HCT116 (cell line): ENCODE results near the gene DPYSL5. TPM values are rescaled to one million over a fixed set of nuclear protein-coding genes. Genes with fewer than 3 reads are reported as not detected.

Experiments
- ATAC-seq: fragments of 200-7000 bp; cut with Tn5 transposase; 2 replicates; pipeline ENCODE4 v1.9.1; 2020; ENCODE audit warnings: mild to moderate bottlenecking, moderate library complexity
- BruUV-seq: library from RNA; stranded (reverse); fragments of 400-500 nt; replicated peaks from 2 replicates; lab custom pipeline; 2021; lab: Mats Ljungman, UMichigan
- CTCF ChIA-PET: fragments of 300-600 bp; sonication (Branson Sonifier 250); formaldehyde crosslinking; loops from one replicate; lab custom pipeline; 2021; ENCODE audit warnings: antibody characterized with exemption; lab: Charles Lee
- POLR2A ChIA-PET: fragments of 300-600, 350-600 bp; sonication (Branson Sonifier 250); formaldehyde crosslinking; loops from one replicate; lab custom pipeline; 2021; ENCODE audit warnings: antibody characterized with exemption; lab: Charles Lee
- RAD21 ChIA-PET, 2 experiments: fragments of 300-600 bp; sonication (Branson Sonifier 250); formaldehyde crosslinking; loops; one replicate each; lab custom pipeline; 2023; ENCODE audit warnings: low total read pairs in 2 of 2; ENCODE audit not compliant: uncharacterized antibody in 2 of 2, unreplicated experiment in 2 of 2, low non-redundant PET in 1 of 2; lab: Charles Lee
- DNase-seq: peaks from one replicate; pipeline ENCODE4 v3.0.0-alpha.2; 2010; ENCODE audit warnings: low read depth, low spot score
- H2AFZ ChIP-seq: fragments of 200-600 bp; shearing (Covaris generic), sonication (generic); 2 replicates; pipeline ENCODE4 v1.6.1; 2017; ENCODE audit warnings: low read depth, mixed run types, mixed read lengths, antibody characterized with exemption, low read length; ENCODE audit not compliant: poor library complexity, severe bottlenecking
- H3K27ac ChIP-seq: 2 replicates; pipeline ENCODE4 v1.5.1; 2012; ENCODE audit warnings: low read depth, low read length
- H3K27me3 ChIP-seq: fragments of 200-600 bp; sonication (generic); 2 replicates; pipeline ENCODE4 v1.6.1; 2016; ENCODE audit warnings: mixed run types, low read length, mixed read lengths; ENCODE audit not compliant: insufficient read depth
- H3K36me3 ChIP-seq, 2 experiments: fragments of 200-500 bp in 1 of 2; fragments of 200-600 bp in 1 of 2; sonication (Bioruptor generic) in 1 of 2; sonication (generic) in 1 of 2; 2 replicates each; pipeline versions ENCODE4 v1.5.1 to v1.6.1; 2014 to 2016; ENCODE audit warnings: low read length in 2 of 2, inconsistent platforms in 1 of 2, mixed read lengths in 1 of 2, mixed run types in 1 of 2; ENCODE audit not compliant: insufficient read depth in 2 of 2, control insufficient read depth in 1 of 2
- H3K4me1 ChIP-seq, 2 experiments: fragments of 200-600 bp in 1 of 2; sonication (generic) in 1 of 2; 2 replicates each; pipeline versions ENCODE4 v1.5.1 to v1.6.1; 2012 to 2017; ENCODE audit warnings: low read length in 2 of 2, inconsistent platforms in 1 of 2, mild to moderate bottlenecking in 1 of 2, mixed read lengths in 1 of 2, mixed run types in 1 of 2, moderate library complexity in 1 of 2; ENCODE audit not compliant: insufficient read depth in 2 of 2, control insufficient read depth in 1 of 2
- H3K4me2 ChIP-seq: fragments of 200-600 bp; sonication (generic); 2 replicates; pipeline ENCODE4 v1.6.1; 2017; ENCODE audit warnings: mixed run types, low read length, mixed read lengths
- H3K4me3 ChIP-seq, 2 experiments: fragments of 200-600 bp in 1 of 2; sonication (generic) in 1 of 2; replicated peaks in 1 of 2; 2 replicates each; pipeline ENCODE4 v1.5.1; 2011 to 2016; ENCODE audit warnings: low read length in 2 of 2, control low read depth in 1 of 2, low read depth in 1 of 2, mild to moderate bottlenecking in 1 of 2, mixed read lengths in 1 of 2, mixed run types in 1 of 2
- H3K79me2 ChIP-seq: fragments of 200-600 bp; sonication (generic); 2 replicates; pipeline ENCODE4 v1.6.1; 2017; ENCODE audit warnings: mild to moderate bottlenecking, mixed run types, low read length, moderate library complexity, mixed read lengths; ENCODE audit not compliant: insufficient read depth
- H3K9ac ChIP-seq: fragments of 200-600 bp; sonication (generic); 2 replicates; pipeline ENCODE4 v1.6.1; 2016; ENCODE audit warnings: low read length, mixed read lengths
- H3K9me2 ChIP-seq: fragments of 200-600 bp; sonication (generic), shearing (Covaris generic); 2 replicates; pipeline ENCODE4 v1.6.1; 2017; ENCODE audit warnings: mixed run types, mild to moderate bottlenecking, moderate library complexity; ENCODE audit not compliant: insufficient read depth
- H3K9me3 ChIP-seq, 2 experiments: fragments of 200-500 bp in 1 of 2; fragments of 200-600 bp in 1 of 2; sonication (Bioruptor generic) in 1 of 2; sonication (generic) in 1 of 2; 2 replicates each; pipeline ENCODE4 v1.6.1; 2014 to 2017; ENCODE audit warnings: low read length in 2 of 2, mixed read lengths in 2 of 2, inconsistent platforms in 1 of 2, low read depth in 1 of 2, mild to moderate bottlenecking in 1 of 2, mixed run types in 1 of 2, moderate library complexity in 1 of 2; ENCODE audit not compliant: control insufficient read depth in 1 of 2, insufficient read depth in 1 of 2
- H4K20me1 ChIP-seq: fragments of 200-600 bp; sonication (generic), shearing (Covaris generic); 2 replicates; pipeline ENCODE4 v1.6.1; 2017; ENCODE audit warnings: mixed run types, mild to moderate bottlenecking, moderate library complexity; ENCODE audit not compliant: insufficient read depth
- ATF3 ChIP-seq: IDR thresholded peaks from 2 replicates; pipeline ENCODE4 v1.6.1; 2012
- CBX3 ChIP-seq: IDR thresholded peaks from 2 replicates; pipeline ENCODE4 v1.6.1; 2012; ENCODE audit warnings: low read depth
- CEBPB ChIP-seq: IDR thresholded peaks from 2 replicates; pipeline ENCODE4 v1.6.1; 2012; ENCODE audit warnings: low read depth
- EGR1 ChIP-seq: IDR thresholded peaks from 2 replicates; pipeline ENCODE4 v1.6.1; 2012; ENCODE audit warnings: low read depth
- ELF1 ChIP-seq: IDR thresholded peaks from 2 replicates; pipeline ENCODE4 v1.6.1; 2012; ENCODE audit warnings: low read depth, borderline replicate concordance
- EZH2 ChIP-seq: fragments of 200-600 bp; sonication (generic); IDR thresholded peaks from 2 replicates; pipeline ENCODE4 v1.6.1; 2017; ENCODE audit warnings: antibody characterized with exemption, mixed run types
- EZH2phosphoT487 ChIP-seq: fragments of 200-600 bp; IDR thresholded peaks from 2 replicates; pipeline ENCODE4 v1.6.1; 2018; ENCODE audit warnings: antibody characterized with exemption, borderline replicate concordance
- JUND ChIP-seq: IDR thresholded peaks from 2 replicates; pipeline ENCODE4 v1.6.1; 2012
- POLR2A ChIP-seq: IDR thresholded peaks from 2 replicates; pipeline ENCODE4 v1.7.0; 2011; ENCODE audit warnings: borderline replicate concordance; ENCODE audit not compliant: insufficient read depth, insufficient read length; ENCODE audit errors: extremely low read depth
- RAD21 ChIP-seq: IDR thresholded peaks from 2 replicates; pipeline ENCODE4 v1.6.1; 2012; ENCODE audit warnings: low read depth, mild to moderate bottlenecking
- SIN3A ChIP-seq: IDR thresholded peaks from 2 replicates; pipeline ENCODE4 v1.6.1; 2012; ENCODE audit warnings: low read depth
- SRF ChIP-seq: IDR thresholded peaks from 2 replicates; pipeline ENCODE4 v1.6.1; 2012; ENCODE audit warnings: low read depth
- TCF7L2 ChIP-seq: IDR thresholded peaks from 2 replicates; pipeline ENCODE4 v1.7.0; 2011; ENCODE audit warnings: borderline replicate concordance, inconsistent platforms; ENCODE audit not compliant: insufficient read depth, insufficient read length; ENCODE audit errors: extremely low read depth
- YY1 ChIP-seq: IDR thresholded peaks from 2 replicates; pipeline ENCODE4 v1.6.1; 2011; ENCODE audit warnings: low read length, low read depth, moderate library complexity, mild to moderate bottlenecking; ENCODE audit not compliant: insufficient replicate concordance; ENCODE audit errors: extremely low read depth
- ZBTB33 ChIP-seq: IDR thresholded peaks from 2 replicates; pipeline ENCODE4 v1.6.1; 2011; ENCODE audit warnings: mild to moderate bottlenecking, low read length, moderate library complexity; ENCODE audit not compliant: insufficient replicate concordance; ENCODE audit errors: extremely low read depth
- intact Hi-C: fragments of 100-400 bp; cut with micrococcal nuclease; formaldehyde crosslinking; loops from 2 replicates; pipeline ENCODE4 v1.10.0; 2022
- total RNA-seq: library from RNA; stranded (reverse); gene quantifications from one replicate; pipeline ENCODE4 v1.2.1, GENCODE V29; 2021; ENCODE audit not compliant: unreplicated experiment

The DPYSL5 gene
- total RNA-seq, 1 experiment from 2014 or later, result 8.4 TPM

- TF ChIP-seq TCF7L2 (no peak), ATF3 (no peak), EZH2 (no peak), ELF1 (no peak), RAD21 (no peak), EGR1 (no peak), EZH2phosphoT487 (no peak), SIN3A (no peak), POLR2A (no peak), CEBPB (no peak), SRF (no peak)
Measured at GRCh38 chr2:26946841-26947784, 99.2 kb downstream of the DPYSL5 start (continued).

- POLR2A ChIA-PET, result no interaction called here
- H3K36me3 ChIP-seq, result no peaks in the 10 kb centered on the region
- CTCF ChIA-PET, result no interaction called here
- H3K27ac ChIP-seq, result no peak overlapping the region
- H3K9ac ChIP-seq, result no peak overlapping the region
- H2AFZ ChIP-seq, result no peak overlapping the region
- H4K20me1 ChIP-seq, result no peaks in the 10 kb centered on the region
- intact Hi-C loops, result no loop called here
- no TSS peak for BruUV-seq
- no peaks in the 10 kb centered on the region for H3K27me3 ChIP-seq
- ATAC-seq (no peak), DNase-seq (no peak)
- no peak overlapping the region for H3K4me2 ChIP-seq
- no peaks in the 10 kb centered on the region for H3K9me3 ChIP-seq
- no peaks in the 10 kb centered on the region for H3K9me2 ChIP-seq
- RAD21 ChIA-PET, result no interaction called here
- H3K4me1 ChIP-seq, result peaks cover 0 to 8% of the 10 kb centered on the region in 2 experiments; a peak in 3 of 4 replicates
- TF ChIP-seq EZH2, result no peak
- no peak for TF ChIP-seq RAD21
- TF ChIP-seq CBX3, result no peak
- no peak for TF ChIP-seq SRF
- no peak for TF ChIP-seq ZBTB33
- TF ChIP-seq ATF3, result no peak
- TF ChIP-seq JUND, result no peak
- TF ChIP-seq EGR1, result no peak
- TF ChIP-seq YY1, result no peak
- no peaks in the 10 kb centered on the region for H3K79me2 ChIP-seq
- H3K4me3 ChIP-seq, result no peak overlapping the region
Measured at GRCh38 chr2:26948800-26949199, 100.9 kb downstream of the DPYSL5 start.
